CD4-positive, alpha-beta T cell treated with Interleukin-12 subunit alpha and Interleukin-12 subunit beta, for 1 hour (primary cell): Measurements from ENCODE around the gene RFT1.
A peak's percentile ranks its signal among the peaks of the same experiment; 100 is the strongest.

ENCODE experiments used
- DNase-seq: peaks from one replicate; pipeline ENCODE4 v3.0.0-alpha.2; 2020

The RFT1 gene

GRCh38 chr3:53120336-53120735 is 9.9 kb downstream of the RFT1 start:
- no peak for DNase-seq

DNA sequence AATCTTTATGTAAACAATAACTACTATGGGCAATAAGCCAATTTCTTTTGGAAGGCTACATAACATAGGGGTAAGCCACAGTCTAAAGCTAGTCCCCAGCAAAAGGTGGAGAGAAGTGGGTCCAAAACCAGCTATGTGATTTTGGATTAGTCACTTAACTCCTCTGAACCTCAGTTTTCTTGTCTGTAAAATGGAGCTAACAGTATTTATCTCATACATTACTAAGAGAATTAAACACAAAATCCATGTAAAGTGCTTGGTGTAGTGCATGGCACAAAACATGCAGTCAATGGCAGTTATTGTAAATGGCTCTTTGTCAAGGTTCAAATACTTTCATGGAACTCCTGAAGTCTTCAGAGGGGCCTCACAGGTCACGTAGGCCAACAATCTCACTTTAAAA is 13.3 kb downstream of the RFT1 start:
- no peak for DNase-seq

- no peak for DNase-seq
These were observed 15.7 kb downstream of the RFT1 start for GRCh38 chr3:53114412-53115074.

GRCh38 chr3:53114011-53114400 is 16.2 kb downstream of the RFT1 start:
- peak; percentile 85 for DNase-seq

DNA sequence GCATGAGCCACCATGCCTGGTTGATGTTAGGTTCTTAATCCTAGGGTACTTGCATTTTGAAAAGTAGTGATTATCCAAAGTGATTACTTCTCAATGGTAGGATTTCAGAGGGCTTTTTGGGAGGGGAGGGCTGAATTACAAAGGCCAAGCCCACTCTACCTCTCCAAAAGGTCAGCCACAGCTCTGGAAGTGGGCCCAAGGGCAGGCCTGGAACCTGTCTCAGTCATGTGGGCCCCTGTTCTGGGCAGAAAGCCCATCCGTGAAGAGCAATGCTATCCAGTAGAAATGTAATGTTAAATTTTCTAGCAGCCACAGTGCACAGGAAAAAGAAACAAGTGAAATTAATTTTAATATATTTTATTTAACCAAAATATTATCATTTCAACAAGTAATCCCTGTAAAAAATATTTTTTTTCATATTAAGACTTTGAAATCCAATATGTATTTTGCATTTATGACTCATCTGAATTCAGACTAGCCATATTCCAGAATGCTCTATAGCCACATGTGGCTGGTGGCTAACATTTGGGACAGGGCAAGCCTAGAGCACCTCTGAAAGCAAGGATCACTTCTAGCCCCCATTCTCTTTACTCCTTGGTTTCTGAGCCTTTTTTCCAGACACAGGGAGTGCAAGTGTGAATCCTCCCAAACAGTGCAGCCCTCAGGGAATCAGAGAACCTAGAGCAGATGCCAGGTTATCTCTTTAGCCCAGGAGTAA is 16.8 kb downstream of the RFT1 start:
- no peak for DNase-seq

DNA sequence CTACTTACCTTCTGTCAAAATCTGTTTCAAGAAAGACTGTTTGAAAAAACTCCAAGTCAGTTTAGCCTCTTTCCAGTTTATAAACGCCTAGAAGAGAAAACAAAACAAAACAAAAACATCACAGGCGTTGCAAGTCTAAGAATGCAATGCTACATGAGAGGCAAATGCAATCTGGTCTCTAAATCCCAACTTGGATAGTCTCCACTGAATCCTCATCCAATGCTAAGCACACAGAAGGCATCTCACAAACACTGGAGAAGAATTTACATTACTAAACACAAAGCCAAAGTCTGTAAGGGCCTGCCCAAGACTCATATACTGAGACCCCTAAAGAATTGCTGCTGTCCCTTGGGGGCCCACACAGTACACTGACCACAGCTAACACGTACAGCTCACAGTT is 18.4 kb downstream of the RFT1 start:
- no peak for DNase-seq

GRCh38 chr3:53109891-53110771 is 20.1 kb downstream of the RFT1 start:
- DNase-seq = peak; percentile 49

GRCh38 chr3:53109190-53109589 is 21.0 kb downstream of the RFT1 start:
- DNase-seq = no peak

- no peak for DNase-seq
These were observed 25.5 kb downstream of the RFT1 start for GRCh38 chr3:53104762-53105161.

GRCh38 chr3:53103397-53104296 is 26.6 kb downstream of the RFT1 start:
- DNase-seq = no peak

GRCh38 chr3:53102601-53103147 is 27.6 kb downstream of the RFT1 start:
- DNase-seq = peak; percentile 14

- no peak for DNase-seq
These were observed 28.3 kb downstream of the RFT1 start for GRCh38 chr3:53101956-53102355.

- peak; percentile 8 for DNase-seq
These were observed 29.3 kb downstream of the RFT1 start for GRCh38 chr3:53100818-53101466.

DNA sequence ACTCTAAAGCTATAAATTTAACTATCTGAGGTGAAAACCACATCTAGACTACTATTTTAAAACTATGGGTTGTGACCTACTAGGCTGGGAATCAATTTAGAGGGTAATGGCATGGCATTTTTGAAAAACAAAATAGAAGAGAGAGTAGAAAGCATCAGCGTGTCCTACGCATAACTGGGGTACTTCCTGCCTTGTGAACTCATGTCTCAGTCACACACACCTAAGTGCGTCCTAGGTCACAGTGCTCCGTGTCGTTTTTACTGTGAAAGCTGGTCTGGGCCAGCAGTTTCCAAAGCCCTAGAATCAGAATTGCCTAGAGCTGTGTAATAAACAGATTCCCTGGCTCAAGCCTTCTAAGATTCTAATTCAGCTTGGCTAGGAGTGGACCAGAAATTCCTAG is 32.3 kb downstream of the RFT1 start:
- DNase-seq = no peak

DNA sequence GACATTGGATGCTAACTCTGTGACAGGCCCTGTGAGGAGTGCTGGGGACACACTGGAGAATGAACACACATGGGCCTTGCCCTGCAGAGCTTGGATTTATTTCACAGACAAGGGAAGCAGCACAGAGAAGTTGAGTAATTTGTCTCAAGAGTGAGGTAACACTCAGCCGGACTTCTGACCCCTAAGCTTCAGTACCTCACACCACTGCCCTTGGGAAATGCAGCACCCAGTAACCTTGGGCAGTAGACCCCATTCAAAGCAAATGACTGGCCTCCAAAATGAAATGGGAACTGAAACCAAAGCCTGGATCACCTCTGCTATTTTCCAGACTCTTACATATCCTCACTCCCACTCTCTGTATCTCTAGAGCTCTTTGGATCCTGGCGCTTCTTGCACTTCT is 37.3 kb downstream of the RFT1 start:
- no peak for DNase-seq

DNA sequence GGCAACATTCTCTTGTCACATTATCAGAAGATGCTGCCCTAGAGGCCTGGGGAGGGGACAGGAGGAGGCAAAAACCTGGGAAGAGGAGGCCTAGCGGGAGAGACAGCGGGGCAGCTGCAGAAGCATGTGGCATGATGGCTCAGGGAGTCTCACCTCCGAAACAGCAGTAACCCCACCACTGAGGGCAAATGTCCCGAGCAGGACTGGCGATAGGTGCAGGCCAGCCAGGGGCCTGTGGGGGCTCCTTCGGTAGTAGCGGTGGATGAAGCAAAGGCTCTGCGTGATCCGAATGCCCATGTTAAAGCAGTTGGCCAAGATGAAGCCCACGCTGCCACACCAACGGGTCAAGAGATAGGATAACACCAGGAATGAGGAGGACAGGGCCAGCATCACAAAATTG is 38.0 kb downstream of the RFT1 start:
- no peak for DNase-seq

GRCh38 chr3:53091011-53091410 is 39.2 kb downstream of the RFT1 start:
- DNase-seq = no peak

DNA sequence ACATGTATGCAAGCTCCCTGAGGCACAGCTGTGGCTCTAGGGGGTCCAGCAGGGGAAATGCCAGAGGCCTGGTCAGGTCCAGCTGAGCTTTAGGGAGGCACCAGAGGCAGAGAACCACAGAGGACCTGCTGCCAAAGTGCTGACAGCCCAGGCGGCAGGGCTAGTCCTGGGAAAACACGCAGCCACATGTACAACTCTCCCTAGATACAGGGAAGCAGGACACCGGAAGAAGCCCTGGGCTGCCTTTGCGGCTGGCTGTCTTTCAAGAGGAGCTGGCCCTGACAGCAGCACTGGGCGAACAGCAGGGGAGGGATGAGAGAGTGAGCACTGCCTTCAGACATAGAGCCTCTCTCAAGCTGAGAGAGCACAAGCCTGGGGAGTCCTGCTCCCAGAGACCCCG is 40.7 kb downstream of the RFT1 start:
- no peak for DNase-seq

DNA sequence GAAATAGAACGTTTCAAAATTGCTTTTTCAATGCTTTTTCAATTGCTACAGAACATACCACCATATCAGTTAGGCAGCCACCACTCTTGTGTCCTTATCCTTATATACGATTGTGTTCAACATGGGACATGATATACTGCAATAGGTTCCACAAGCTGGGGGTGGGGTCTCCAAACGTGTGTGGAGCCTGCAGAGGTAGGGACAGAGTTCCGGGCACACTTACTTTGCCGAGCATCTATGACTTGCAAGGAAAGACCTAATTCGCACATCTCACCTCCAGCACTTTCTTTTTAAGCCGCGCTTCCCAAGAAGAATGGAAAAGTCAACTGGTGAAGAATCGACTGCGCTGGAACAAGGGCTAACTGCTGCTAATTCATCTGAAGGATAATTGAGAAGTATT is 44.8 kb downstream of the RFT1 start:
- no peak for DNase-seq

DNA sequence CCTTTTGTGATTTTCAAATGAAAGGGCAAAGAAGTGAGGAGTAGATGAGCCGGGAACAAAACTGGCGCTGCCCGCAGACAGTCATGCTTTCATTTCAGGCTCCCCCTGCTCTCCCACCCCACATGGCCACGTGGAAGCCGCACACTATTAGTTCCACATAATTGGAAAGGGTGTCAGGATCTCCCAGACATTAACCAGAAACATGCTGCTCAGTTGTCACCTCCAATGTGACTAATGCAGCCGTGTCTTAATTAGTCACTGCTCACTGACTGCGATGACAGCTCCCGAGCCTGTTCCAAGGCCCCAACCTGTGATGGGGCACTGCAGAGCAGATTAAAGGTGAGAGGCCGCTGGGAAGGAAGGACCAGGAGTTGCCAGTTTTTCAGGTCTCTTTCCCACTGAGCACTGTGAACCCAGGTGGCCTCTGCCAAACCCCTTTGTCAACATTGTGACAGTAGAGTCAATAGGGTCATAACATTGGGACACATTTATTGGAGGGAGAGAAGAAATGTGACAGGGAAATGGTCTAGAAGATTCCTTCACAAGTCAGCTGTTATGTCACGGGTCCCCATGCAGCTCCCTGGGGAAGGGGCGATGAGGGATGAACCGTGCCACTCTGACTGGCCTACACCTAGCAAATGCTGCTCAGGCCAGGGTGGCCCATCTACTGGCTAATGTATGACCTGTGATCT is 45.8 kb downstream of the RFT1 start:
- no peak for DNase-seq

DNA sequence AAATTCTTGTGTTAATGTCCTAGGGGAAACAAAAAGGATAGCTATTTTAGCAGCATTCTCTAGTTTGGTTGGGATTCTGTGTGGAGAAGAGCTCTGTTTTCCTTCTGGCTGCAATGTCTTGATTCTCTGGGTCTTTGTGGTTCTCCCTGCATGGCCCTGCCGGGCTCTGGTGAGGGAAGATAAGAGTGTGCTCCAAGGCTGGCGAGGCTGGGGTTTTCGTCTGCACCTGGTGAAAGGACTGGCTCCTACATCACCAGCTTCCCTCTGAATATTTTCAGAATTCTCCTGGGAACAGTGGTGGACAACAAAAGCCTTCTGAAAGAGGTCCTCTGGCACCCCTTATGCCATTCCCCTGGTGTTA is 46.3 kb downstream of the RFT1 start:
- no peak for DNase-seq
